Measurements from ENCODE around the gene MYO3B.

The MYO3B gene

DNA sequence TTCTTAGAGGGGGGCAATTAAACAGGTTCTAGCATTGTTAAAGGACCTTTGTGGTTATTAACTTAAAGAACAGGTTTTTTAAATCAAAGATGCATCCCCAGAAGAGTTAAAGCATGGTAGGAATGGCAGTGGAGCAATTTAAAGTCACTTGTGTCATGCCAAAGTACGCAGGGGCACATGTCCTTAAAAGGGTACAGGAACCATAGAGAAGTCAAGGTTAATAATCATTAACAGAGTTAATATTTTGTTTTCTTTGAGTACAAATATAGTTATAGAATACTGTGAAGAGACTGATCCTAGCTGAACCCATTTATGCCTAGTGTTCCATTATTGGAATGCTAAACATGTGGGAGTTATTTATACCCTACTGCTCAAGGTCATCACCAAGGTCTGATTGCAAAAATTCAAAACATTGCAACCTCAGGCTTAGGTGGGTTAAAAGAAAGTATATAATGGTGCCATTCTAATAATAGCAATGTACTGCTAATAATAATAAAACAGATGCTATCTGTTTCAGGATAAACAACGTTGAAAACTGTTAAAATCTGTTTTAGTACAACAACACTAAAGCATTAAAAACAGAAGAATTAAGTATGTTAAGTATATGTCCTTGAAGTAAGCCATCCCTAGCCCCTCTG lies 216.0 kb downstream of the MYO3B start:
- H3K4me3 ChIP-seq (ENCODE audit: low read depth, low read length) = no peak overlapping the region
- DNase-seq (ENCODE audit: low read depth) = no peak
- TF ChIP-seq, protein P1, sequence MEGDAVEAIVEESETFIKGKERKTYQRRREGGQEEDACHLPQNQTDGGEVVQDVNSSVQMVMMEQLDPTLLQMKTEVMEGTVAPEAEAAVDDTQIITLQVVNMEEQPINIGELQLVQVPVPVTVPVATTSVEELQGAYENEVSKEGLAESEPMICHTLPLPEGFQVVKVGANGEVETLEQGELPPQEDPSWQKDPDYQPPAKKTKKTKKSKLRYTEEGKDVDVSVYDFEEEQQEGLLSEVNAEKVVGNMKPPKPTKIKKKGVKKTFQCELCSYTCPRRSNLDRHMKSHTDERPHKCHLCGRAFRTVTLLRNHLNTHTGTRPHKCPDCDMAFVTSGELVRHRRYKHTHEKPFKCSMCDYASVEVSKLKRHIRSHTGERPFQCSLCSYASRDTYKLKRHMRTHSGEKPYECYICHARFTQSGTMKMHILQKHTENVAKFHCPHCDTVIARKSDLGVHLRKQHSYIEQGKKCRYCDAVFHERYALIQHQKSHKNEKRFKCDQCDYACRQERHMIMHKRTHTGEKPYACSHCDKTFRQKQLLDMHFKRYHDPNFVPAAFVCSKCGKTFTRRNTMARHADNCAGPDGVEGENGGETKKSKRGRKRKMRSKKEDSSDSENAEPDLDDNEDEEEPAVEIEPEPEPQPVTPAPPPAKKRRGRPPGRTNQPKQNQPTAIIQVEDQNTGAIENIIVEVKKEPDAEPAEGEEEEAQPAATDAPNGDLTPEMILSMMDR (IDR thresholded peaks at IDR 0.05; ENCODE audit: insufficient read depth, low read depth, low read length, missing control alignments) = no peak

DNA sequence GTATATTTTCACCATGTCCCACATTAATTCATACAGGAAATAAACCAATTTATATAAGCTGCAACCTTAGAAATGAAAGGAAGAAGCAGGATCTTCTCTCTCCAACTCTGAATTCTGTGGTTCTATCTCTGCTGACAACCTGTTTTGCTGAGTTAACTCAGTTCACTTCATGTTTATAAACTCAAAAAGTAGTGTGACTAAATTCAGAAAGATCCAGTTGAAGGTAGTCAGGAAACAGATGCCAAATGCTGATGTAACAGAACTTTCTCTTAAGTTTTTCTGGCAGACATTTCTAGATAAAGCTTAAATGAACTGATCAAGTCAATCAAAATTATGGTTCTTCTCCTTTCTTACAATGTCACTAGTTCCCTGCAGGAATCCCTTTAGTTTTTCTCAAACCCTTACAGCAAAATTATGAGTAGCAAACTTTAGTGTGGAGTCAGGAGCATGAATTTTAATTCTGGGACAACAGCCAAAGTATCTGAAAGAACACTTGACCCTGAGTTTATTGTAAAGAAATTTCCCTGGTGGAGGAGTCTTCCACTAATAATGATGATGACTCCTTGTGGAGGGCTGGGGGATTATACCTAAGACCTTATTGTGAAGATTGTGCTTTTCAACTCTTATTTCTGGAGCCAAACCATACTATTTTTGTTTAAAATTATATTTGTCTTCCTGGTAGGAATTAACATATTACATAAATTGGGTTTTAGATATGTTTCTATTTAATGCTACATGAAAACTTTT lies 216.9 kb downstream of the MYO3B start:
- H3K4me3 ChIP-seq (ENCODE audit: low read depth, low read length) = no peak overlapping the region
- no peak for DNase-seq (ENCODE audit: low read depth)
- TF ChIP-seq, protein P1 (IDR thresholded peaks at IDR 0.05; ENCODE audit: insufficient read depth, low read depth, low read length, missing control alignments) = no peak

DNA sequence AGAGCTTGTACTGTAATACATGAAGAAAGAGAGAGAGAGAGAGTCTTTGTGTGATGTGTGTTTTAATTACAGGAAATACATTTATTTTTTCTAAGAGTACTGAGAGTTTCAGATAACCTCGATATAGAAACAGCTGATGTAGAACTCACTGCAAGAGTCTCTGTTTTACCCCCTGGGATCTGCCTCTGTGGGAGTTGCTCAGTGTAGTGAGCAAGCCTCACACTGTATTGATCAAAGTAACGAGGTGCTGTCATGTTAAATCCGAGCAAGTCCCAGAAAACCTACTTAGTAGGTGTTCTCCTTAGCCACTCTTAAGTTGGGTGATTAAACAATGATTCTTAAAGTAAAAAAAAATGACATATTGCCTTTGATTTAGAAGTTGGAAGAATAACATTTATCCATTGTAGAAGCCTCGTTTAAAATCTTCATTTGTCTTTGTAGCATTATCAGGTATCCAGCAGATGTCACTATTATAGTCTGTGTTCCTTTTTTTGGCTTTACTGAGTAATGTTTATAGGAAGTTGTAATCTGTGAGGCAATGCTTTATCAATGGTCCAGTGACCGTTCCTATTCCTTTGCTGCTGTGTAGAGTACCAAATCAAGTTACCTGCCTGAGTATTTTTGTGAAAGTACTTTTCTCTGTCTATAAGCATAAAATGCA lies 219.0 kb downstream of the MYO3B start:
- no peak for DNase-seq (ENCODE audit: low read depth)
- no peak overlapping the region for H3K4me3 ChIP-seq (ENCODE audit: low read depth, low read length)
- TF ChIP-seq, protein P1 (IDR thresholded peaks at IDR 0.05; ENCODE audit: insufficient read depth, low read depth, low read length, missing control alignments) = no peak

DNA sequence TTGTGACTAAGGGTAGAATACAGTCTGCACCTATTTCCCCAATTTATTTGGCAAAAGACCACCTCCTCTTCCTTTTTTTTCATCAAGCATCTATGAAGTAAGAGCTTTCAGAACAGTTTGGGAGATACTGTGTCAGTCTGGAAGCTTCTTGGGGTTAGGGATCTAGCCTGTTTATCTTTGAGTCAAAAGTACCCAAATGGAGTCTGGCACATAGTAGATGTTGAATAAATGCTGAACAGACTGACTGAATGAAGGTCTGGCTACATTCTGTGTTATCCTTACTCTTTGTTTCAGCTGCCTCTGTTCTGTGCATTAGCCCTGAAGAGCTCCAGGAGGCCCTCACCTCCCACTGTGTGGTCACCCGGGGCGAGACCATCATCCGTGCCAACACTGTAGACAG lies 223.2 kb downstream of the MYO3B start:
- no peak for DNase-seq (ENCODE audit: low read depth)
- TF ChIP-seq, protein P1 (IDR thresholded peaks at IDR 0.05; ENCODE audit: insufficient read depth, low read depth, low read length, missing control alignments) = no peak
- H3K4me3 ChIP-seq (ENCODE audit: low read depth, low read length) = no peak overlapping the region

DNA sequence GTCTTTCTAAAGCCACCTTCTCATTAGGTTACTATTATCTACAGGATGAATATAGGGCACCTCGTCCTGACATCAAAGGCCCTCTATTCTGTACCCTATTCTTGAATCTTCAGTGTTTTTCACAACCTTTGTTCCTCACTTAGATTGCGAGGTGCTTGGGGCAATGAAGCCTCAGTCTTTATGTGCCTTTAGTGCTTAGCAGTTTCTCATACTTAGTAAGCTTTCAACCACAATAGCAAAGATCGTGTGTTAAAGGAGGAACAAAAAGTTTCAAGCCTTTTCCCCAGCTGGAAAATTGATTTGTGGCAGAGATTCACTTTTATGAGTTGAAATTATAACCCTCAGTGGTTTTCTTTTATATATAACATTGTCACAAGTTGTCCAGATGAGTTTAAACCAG lies 226.9 kb downstream of the MYO3B start:
- no peak for DNase-seq (ENCODE audit: low read depth)
- H3K4me3 ChIP-seq (ENCODE audit: low read depth, low read length) = no peak overlapping the region
- TF ChIP-seq, protein P1 (IDR thresholded peaks at IDR 0.05; ENCODE audit: insufficient read depth, low read depth, low read length, missing control alignments) = no peak

DNA sequence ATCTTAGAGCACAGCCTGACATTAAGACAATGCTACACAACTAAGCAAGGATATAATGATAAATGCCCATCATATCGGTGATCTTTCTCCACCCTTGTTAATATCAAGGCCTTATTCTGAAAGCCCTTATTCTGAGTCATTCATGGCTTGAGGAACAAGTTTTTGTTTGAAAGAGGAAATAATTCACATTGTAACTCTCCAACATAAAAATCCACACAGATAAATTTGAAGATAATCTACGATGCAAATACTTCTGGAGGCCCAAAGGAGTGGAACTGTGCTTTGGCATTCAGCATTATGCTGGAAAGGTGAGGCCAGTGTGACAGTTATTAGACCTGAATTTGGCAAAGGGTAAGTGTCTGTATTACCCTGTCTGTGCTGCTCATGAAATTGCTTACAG lies 227.4 kb downstream of the MYO3B start:
- H3K4me3 ChIP-seq (ENCODE audit: low read depth, low read length) = no peak overlapping the region
- TF ChIP-seq, protein P1 (IDR thresholded peaks at IDR 0.05; ENCODE audit: insufficient read depth, low read depth, low read length, missing control alignments) = no peak
- no peak for DNase-seq (ENCODE audit: low read depth)

Measured in GM12865 (cell line).